Suppressor macrophage treated with lipopolysaccharide for 1 hour (primary cell): ENCODE measurements around the gene GRIK4.

Source experiments
- DNase-seq, 3 donors: peaks; one replicate each; pipeline ENCODE4 v3.0.0-alpha.2; 2020 to 2022

GRIK4 gene

GRCh38 chr11:120525261-120526171, 14.0 kb downstream of the GRIK4 start:
- DNase-seq = no peak

DNA sequence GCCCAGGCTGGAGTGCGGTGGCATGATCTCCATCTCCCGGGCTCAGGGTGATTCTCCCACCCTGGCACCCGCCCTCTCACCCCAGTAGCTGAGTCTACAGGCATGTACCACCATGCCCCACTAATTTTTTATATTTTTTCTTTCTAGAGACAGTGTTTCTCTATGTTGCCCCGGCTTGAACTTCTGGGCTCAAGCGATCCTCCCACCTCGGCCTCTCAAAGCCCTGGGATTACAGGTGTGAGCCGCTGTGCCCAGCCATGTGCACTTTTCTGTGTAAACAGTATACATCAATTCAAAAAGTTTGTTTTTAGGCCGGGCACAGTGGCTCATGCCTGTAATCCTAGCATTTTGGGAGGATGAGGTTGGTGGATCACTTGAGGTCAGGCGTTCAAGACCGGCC, 14.7 kb downstream of the GRIK4 start:
- no peak for DNase-seq

- no peak for DNase-seq
Observed at GRCh38 chr11:120527111-120527761, 15.7 kb downstream of the GRIK4 start.

- DNase-seq = no peak
Observed at GRCh38 chr11:120528749-120529148, 17.2 kb downstream of the GRIK4 start.

GRCh38 chr11:120529214-120529613, 17.7 kb downstream of the GRIK4 start:
- DNase-seq = no peak

GRCh38 chr11:120529911-120530310, 18.4 kb downstream of the GRIK4 start:
- DNase-seq = no peak

- no peak for DNase-seq
Observed at GRCh38 chr11:120532082-120532831, 20.7 kb downstream of the GRIK4 start.

DNA sequence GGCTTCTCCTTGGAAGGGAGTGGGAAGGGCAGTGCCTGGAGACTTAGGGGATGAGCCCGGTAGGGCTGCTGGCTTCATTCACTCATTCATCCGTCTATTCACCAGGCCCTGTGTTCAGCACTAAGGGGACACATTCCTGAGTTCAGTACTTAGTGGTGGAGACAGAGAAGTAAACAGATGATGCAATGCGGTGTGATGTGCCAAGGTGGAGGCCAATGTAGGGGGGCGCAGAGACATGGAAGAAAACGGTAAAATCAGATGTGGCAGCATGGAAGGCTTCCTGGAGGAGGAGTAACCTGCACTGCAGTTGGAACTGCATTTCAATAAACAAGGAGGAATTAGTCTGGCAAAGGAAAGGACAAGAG, 21.3 kb downstream of the GRIK4 start:
- no peak for DNase-seq

- no peak for DNase-seq
Observed at GRCh38 chr11:120536091-120536796, 24.7 kb downstream of the GRIK4 start.

DNA sequence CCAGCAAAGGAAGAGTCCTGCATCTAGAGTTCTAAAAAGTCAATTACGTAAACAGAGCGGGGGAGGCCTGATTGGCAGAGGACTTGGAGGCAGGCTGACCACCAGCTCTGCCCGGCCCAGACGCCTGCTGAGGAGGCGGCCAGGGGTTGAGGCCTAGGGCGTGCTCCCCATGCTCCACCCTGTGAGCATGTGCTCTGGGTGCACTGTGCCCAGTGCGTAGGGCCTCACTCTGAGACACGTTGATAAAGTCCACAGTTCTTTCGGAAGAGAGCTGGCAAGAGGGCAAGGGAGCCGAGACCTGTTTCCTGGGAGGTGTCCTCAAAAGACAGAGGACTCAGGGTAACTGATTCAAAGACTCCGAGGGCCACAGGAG, 25.2 kb downstream of the GRIK4 start:
- DNase-seq = no peak

DNA sequence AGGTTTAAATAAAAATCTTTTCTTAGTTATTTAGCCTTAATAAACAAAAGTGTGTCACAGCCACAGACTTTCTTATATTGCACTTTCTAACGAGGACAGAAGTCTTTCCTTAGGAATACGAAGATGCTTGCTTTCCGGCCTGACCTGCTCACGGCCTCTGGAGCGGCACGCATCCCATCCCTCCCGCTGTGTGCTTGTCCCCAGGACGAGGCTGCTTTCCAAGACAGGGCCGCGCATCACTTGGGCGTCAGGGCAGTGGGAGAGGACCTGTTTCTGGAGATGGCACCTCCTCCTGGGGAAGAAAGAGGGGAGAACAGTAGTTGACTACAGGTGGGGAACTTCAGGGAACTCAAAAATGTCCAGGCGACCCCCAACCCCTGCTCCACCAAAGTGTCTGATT, 26.4 kb downstream of the GRIK4 start:
- DNase-seq = no peak

GRCh38 chr11:120538707-120539106, 27.2 kb downstream of the GRIK4 start:
- no peak for DNase-seq

DNA sequence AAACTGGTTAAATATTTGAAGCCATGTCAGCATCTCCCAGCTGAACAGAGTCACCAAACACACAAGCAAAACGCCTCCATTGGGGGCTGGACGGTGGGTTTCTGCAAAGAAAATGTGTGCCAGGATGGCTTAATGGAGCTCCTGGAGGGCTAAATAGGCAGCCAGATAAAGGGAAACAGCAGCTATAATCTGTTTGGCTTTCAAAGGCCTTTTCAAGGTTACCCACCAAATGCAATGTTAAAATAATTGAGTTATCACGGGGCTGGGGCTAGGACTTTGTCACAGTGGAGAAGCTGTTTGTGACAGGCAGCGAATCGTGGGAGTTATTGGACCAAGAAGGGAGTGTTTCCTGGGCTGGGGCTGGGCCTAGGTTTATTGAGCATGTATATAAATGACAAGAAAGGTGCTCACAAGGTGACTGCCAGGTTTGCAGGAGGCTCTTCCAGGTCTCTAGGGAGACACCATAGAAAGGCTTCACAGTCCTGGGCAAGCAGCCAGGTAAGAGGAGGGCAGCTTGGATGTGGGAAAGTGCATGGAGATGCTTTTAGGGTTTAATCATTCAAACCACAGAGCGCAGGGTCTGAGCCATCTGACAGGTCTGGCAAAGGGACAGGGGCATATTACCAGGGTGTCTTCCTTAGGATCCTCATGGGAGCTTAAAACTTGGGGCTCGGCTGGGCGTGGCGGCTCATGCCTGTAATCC, 28.3 kb downstream of the GRIK4 start:
- DNase-seq = no peak

GRCh38 chr11:120540744-120541465, 29.4 kb downstream of the GRIK4 start:
- no peak for DNase-seq

DNA sequence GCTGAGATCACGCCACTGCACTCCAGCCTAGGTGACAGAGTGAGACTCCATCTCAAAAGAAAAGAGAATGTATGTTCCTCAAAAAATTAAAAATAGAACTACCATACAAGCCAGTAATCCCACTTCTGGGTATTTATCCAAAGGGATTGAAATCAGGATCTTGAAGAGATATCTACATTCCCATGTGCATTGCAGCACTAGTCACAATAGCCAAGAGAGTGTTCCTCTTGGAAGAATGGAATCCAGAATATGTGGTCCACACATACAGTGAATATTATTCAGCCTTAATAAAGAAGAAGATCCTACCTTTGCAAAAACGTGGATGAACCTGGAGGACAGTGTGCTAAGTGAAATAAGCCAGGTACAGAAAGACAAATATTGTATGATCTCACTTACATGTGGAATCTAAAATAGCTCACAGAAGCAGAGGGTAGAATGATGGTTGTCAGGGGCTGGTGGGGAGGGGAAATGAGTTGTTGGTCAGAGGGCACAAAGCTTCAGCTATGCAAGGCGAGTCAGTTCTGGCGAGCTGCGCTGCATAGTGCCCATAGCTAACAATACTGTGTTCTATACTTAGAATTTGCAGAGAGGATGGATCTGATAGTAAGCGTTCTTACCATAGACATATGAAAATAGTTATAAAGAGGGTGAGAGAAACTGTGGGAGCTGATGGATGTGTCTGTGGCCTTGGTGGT, 32.1 kb downstream of the GRIK4 start:
- no peak for DNase-seq

- DNase-seq = no peak
Observed at GRCh38 chr11:120545813-120546212, 34.3 kb downstream of the GRIK4 start.

GRCh38 chr11:120546312-120547205, 35.0 kb downstream of the GRIK4 start:
- DNase-seq = peak; percentile 61 to 76 (median 72)

DNA sequence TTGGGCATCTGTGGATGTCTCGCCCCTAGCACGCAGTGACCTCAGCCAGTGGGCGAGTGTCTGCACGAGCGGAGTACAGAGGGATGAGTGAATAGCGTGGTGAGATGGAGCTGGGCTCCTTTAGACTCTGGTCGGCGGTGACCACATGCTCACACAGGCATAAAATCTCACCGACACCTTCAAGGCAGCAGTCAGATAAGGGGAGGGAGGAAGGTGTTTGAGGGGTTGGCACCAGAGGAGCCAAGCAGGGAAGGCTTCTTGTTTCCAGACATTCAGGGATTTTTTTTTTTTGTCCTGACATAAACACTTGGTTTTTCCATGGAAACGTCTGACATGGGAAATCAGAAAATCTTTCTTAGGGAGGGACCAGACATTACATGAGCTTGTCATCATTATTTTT, 35.8 kb downstream of the GRIK4 start:
- DNase-seq = no peak

- DNase-seq = peak; percentile 34 to 56 (median 44)
Observed at GRCh38 chr11:120547811-120548681, 36.5 kb downstream of the GRIK4 start.
